GM21717 (cell line): ENCODE results near the gene CTTNBP2.

ENCODE experiments used
- ATAC-seq: cut with Tn5 transposase; IDR thresholded peaks from one replicate; pipeline ENCODE4 v1.9.1; 2021; ENCODE audit warnings: mild to moderate bottlenecking, moderate library complexity; ENCODE audit not compliant: unreplicated experiment

The CTTNBP2 gene

GRCh38 chr7:117872561-117873309, 506 bp downstream of the CTTNBP2 start:
- ATAC-seq = no peak

- ATAC-seq = no peak
Observed at GRCh38 chr7:117871778-117872538, 1.3 kb downstream of the CTTNBP2 start.

GRCh38 chr7:117871401-117871777, 1.9 kb downstream of the CTTNBP2 start:
- ATAC-seq = no peak

GRCh38 chr7:117870448-117871130, 2.7 kb downstream of the CTTNBP2 start:
- no peak for ATAC-seq

- ATAC-seq = no peak
Observed at GRCh38 chr7:117869374-117869773, 3.9 kb downstream of the CTTNBP2 start.

GRCh38 chr7:117863618-117864017, 9.6 kb downstream of the CTTNBP2 start:
- no peak for ATAC-seq

GRCh38 chr7:117862378-117862777, 10.9 kb downstream of the CTTNBP2 start:
- ATAC-seq = no peak

GRCh38 chr7:117859246-117859812, 13.9 kb downstream of the CTTNBP2 start:
- no peak for ATAC-seq

- no peak for ATAC-seq
Observed at GRCh38 chr7:117858712-117859111, 14.5 kb downstream of the CTTNBP2 start.

- ATAC-seq = no peak
Observed at GRCh38 chr7:117857718-117858117, 15.5 kb downstream of the CTTNBP2 start.

- ATAC-seq = no peak
Observed at GRCh38 chr7:117856196-117856595, 17.0 kb downstream of the CTTNBP2 start.

GRCh38 chr7:117854186-117854585, 19.1 kb downstream of the CTTNBP2 start:
- ATAC-seq = no peak

GRCh38 chr7:117848941-117849340, 24.3 kb downstream of the CTTNBP2 start:
- no peak for ATAC-seq

GRCh38 chr7:117844678-117845077, 28.6 kb downstream of the CTTNBP2 start:
- no peak for ATAC-seq

- ATAC-seq = no peak
Observed at GRCh38 chr7:117841611-117842010, 31.6 kb downstream of the CTTNBP2 start.

GRCh38 chr7:117841011-117841410, 32.2 kb downstream of the CTTNBP2 start:
- ATAC-seq = no peak

- peak; percentile 53 for ATAC-seq
Observed at GRCh38 chr7:117839507-117839906, 33.7 kb downstream of the CTTNBP2 start.

- peak; percentile 90 for ATAC-seq
Observed at GRCh38 chr7:117837841-117838240, 35.4 kb downstream of the CTTNBP2 start.

GRCh38 chr7:117835016-117835664, 38.1 kb downstream of the CTTNBP2 start:
- ATAC-seq = no peak

- no peak for ATAC-seq
Observed at GRCh38 chr7:117830422-117830954, 42.8 kb downstream of the CTTNBP2 start.
